HepG2 (cell line): Measurements from ENCODE around the gene UBL7. TPM values are rescaled to one million over a fixed set of nuclear protein-coding genes. Genes with fewer than 3 reads are reported as not detected.

ENCODE experiments used
- CHD4 ChIP-seq: fragments of 200-600 bp; sonication (generic); IDR thresholded peaks from 2 replicates; pipeline ENCODE4 v1.7.0; 2017; ENCODE audit warnings: mild to moderate bottlenecking, low read length, borderline replicate concordance
- EHMT2 ChIP-seq: fragments of 200-600 bp; sonication (generic); IDR thresholded peaks from 2 replicates; pipeline ENCODE4 v1.7.0; 2017; ENCODE audit warnings: antibody characterized with exemption, low read depth, low read length, borderline replicate concordance
- HBP1 ChIP-seq: IDR thresholded peaks from 2 replicates; pipeline ENCODE4 v1.6.1; 2016; ENCODE audit warnings: low read depth, control low read depth
- HDAC6 ChIP-seq: fragments of 200-600 bp; sonication (generic); IDR thresholded peaks from 2 replicates; pipeline ENCODE4 v1.7.0; 2017; ENCODE audit warnings: mild to moderate bottlenecking, antibody characterized with exemption, low read length, low read depth
- JUNB ChIP-seq: sonication (generic); formaldehyde crosslinking; IDR thresholded peaks from 2 replicates; pipeline ENCODE4 v1.8.0; 2022; ENCODE audit warnings: missing genetic modification reagents, mild to moderate bottlenecking, borderline replicate concordance
- KAT2B ChIP-seq: fragments of 150-350 bp; IDR thresholded peaks from 2 replicates; pipeline ENCODE4 v1.6.1; 2014; ENCODE audit warnings: low read depth, low read length, borderline replicate concordance
- KDM4B ChIP-seq: sonication (generic); formaldehyde crosslinking; IDR thresholded peaks from 2 replicates; pipeline ENCODE4 v1.4.0; 2020; ENCODE audit warnings: missing genetic modification reagents
- KMT2B ChIP-seq: IDR thresholded peaks from 2 replicates; pipeline ENCODE4 v1.6.1; 2016; ENCODE audit warnings: missing genetic modification reagents, missing compliant biosample characterization
- MBD4 ChIP-seq: IDR thresholded peaks from 2 replicates; pipeline ENCODE4 v1.6.1; 2012; ENCODE audit warnings: low read length, inconsistent platforms, borderline replicate concordance
- NFE2 ChIP-seq: sonication (generic); formaldehyde crosslinking; IDR thresholded peaks from 2 replicates; pipeline ENCODE4 v1.4.0; 2020; ENCODE audit warnings: missing genetic modification reagents
- PHF21A ChIP-seq: sonication (generic); formaldehyde crosslinking; IDR thresholded peaks from 2 replicates; pipeline ENCODE4 v1.5.0; 2020; ENCODE audit warnings: mild to moderate bottlenecking, missing genetic modification reagents
- PHF8 ChIP-seq: sonication (generic); formaldehyde crosslinking; IDR thresholded peaks from 2 replicates; pipeline ENCODE4 v1.5.0; 2020; ENCODE audit warnings: missing genetic modification reagents
- POLR2G ChIP-seq: fragments of 200-400 bp; formaldehyde crosslinking; IDR thresholded peaks from 2 replicates; pipeline ENCODE4 v1.6.1; 2018; ENCODE audit warnings: mild to moderate bottlenecking, low read depth, low read length, moderate library complexity
- RBM22 ChIP-seq: fragments of 200-400 bp; formaldehyde crosslinking; optimal IDR thresholded peaks from 2 replicates; pipeline ENCODE3; 2017; ENCODE audit warnings: mild to moderate bottlenecking, low read length, moderate library complexity
- SP5 ChIP-seq: IDR thresholded peaks from 2 replicates; pipeline ENCODE4 v1.6.1; 2016; ENCODE audit warnings: low read depth, borderline replicate concordance
- ZNF10 ChIP-seq: sonication (generic); formaldehyde crosslinking; IDR thresholded peaks from 2 replicates; pipeline ENCODE4 v1.4.0; 2020; ENCODE audit warnings: mild to moderate bottlenecking, low read depth, missing genetic modification reagents, borderline replicate concordance
- ZNF34 ChIP-seq: sonication (generic); formaldehyde crosslinking; IDR thresholded peaks from 2 replicates; pipeline ENCODE4 v1.4.0; 2020; ENCODE audit warnings: mild to moderate bottlenecking, missing genetic modification reagents, borderline replicate concordance
- ZNF350 ChIP-seq: sonication (generic); formaldehyde crosslinking; IDR thresholded peaks from 2 replicates; pipeline ENCODE4 v1.4.0; 2020; ENCODE audit warnings: mild to moderate bottlenecking, low read depth, missing genetic modification reagents, borderline replicate concordance
- ZNF432 ChIP-seq: sonication (generic); formaldehyde crosslinking; IDR thresholded peaks from 2 replicates; pipeline ENCODE4 v1.5.0; 2020; ENCODE audit warnings: missing genetic modification reagents, mild to moderate bottlenecking, borderline replicate concordance
- ZNF512 ChIP-seq: sonication (generic); formaldehyde crosslinking; IDR thresholded peaks from 2 replicates; pipeline ENCODE4 v1.4.0; 2020; ENCODE audit warnings: mild to moderate bottlenecking, missing genetic modification reagents
- ZNF564 ChIP-seq: sonication (generic); formaldehyde crosslinking; IDR thresholded peaks from 2 replicates; pipeline ENCODE4 v1.8.1; 2023; ENCODE audit warnings: mild to moderate bottlenecking, missing genetic modification reagents
- ZNF776 ChIP-seq: sonication (generic); formaldehyde crosslinking; IDR thresholded peaks from 2 replicates; pipeline ENCODE4 v1.4.0; 2020; ENCODE audit warnings: mild to moderate bottlenecking, missing genetic modification reagents
- ZSCAN22 ChIP-seq: sonication (generic); formaldehyde crosslinking; IDR thresholded peaks from 2 replicates; pipeline ENCODE4 v1.4.0; 2020; ENCODE audit warnings: mild to moderate bottlenecking, missing genetic modification reagents
- polyA plus RNA-seq, 8 experiments: library from polyadenylated mRNA; depleted of rRNA in 3 of 8; stranded (reverse) in 7 of 8; unstranded in 1 of 8; fragments of >200 nt; fragmentation: Illumina TruSeq in 4 of 8; extraction: Trizol in 4 of 8; gene quantifications; 2 replicates each; pipeline versions ENCODE4 v1.2.1 to v1.2.3, GENCODE V29; 2011 to 2016; ENCODE audit warnings: low read depth in 4 of 8, missing spikeins in 1 of 8, mixed read lengths in 1 of 8; ENCODE audit not compliant: insufficient read depth in 1 of 8
- total RNA-seq, 5 experiments: library from RNA; depleted of rRNA; stranded (reverse); fragments of >200 nt; fragmentation: Illumina TruSeq; extraction: Trizol; gene quantifications; 2 replicates each; pipeline ENCODE4 v1.2.3, GENCODE V29; 2016; ENCODE audit warnings: low read depth in 1 of 5
- TF ChIP-seq, protein P1 (sequence below): sonication (generic); formaldehyde crosslinking; IDR thresholded peaks from 2 replicates; pipeline ENCODE4 v1.8.0; 2022; ENCODE audit warnings: missing genetic modification reagents, mild to moderate bottlenecking, borderline replicate concordance
- TF ChIP-seq, protein P2 (sequence below): sonication (generic); formaldehyde crosslinking; IDR thresholded peaks from 2 replicates; pipeline ENCODE4 v1.4.0; 2020; ENCODE audit warnings: low read depth, mild to moderate bottlenecking, missing genetic modification reagents

The UBL7 gene
- total and polyA plus RNA-seq, 2 of the 13 experiments (the other 11 are each of a cell fraction or from before 2014, with no cell fraction given): 55.0 to 63.5 TPM

GRCh38 chr15:74443100-74443909 lies 17.7 kb downstream of the UBL7 start (continued):
- TF ChIP-seq EHMT2 (peak; percentile 29; the same call in 1 of the 2 replicates), POLR2G (peak; percentile 85), RBM22 (no peak), SP5 (CRISPR knock-in tag) (peak; percentile 80), KMT2B (CRISPR knock-in tag) (peak; percentile 52; the same call in 1 of the 2 replicates), PHF8 (peak; percentile 40; the same call in 1 of the 2 replicates), ZNF564 (CRISPR knock-in tag) (0 out of 2 replicates have a peak, but pooled peaks have one; percentile 48), HDAC6 (no peak), ZNF34 (CRISPR knock-in tag) (no peak), CHD4 (no peak; the same call in 1 of the 2 replicates), ZNF776 (CRISPR knock-in tag) (no peak), ZNF10 (CRISPR knock-in tag) (no peak), KDM4B (peak; percentile 79), ZSCAN22 (CRISPR knock-in tag) (peak; percentile 78; the same call in 1 of the 2 replicates), MBD4 (no peak), ZNF432 (CRISPR knock-in tag) (no peak), ZNF512 (no peak), PHF21A (CRISPR knock-in tag) (peak; percentile 80), NFE2 (CRISPR knock-in tag) (no peak), ZNF350 (CRISPR knock-in tag) (no peak; the same call in 1 of the 2 replicates), KAT2B (no peak), JUNB (CRISPR knock-in tag) (peak; percentile 41; the same call in 1 of the 2 replicates), HBP1 (CRISPR knock-in tag) (peak; percentile 73; the same call in 1 of the 2 replicates)
- TF ChIP-seq, protein P1, sequence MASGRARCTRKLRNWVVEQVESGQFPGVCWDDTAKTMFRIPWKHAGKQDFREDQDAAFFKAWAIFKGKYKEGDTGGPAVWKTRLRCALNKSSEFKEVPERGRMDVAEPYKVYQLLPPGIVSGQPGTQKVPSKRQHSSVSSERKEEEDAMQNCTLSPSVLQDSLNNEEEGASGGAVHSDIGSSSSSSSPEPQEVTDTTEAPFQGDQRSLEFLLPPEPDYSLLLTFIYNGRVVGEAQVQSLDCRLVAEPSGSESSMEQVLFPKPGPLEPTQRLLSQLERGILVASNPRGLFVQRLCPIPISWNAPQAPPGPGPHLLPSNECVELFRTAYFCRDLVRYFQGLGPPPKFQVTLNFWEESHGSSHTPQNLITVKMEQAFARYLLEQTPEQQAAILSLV (CRISPR knock-in tag): no peak
- TF ChIP-seq, protein P2, sequence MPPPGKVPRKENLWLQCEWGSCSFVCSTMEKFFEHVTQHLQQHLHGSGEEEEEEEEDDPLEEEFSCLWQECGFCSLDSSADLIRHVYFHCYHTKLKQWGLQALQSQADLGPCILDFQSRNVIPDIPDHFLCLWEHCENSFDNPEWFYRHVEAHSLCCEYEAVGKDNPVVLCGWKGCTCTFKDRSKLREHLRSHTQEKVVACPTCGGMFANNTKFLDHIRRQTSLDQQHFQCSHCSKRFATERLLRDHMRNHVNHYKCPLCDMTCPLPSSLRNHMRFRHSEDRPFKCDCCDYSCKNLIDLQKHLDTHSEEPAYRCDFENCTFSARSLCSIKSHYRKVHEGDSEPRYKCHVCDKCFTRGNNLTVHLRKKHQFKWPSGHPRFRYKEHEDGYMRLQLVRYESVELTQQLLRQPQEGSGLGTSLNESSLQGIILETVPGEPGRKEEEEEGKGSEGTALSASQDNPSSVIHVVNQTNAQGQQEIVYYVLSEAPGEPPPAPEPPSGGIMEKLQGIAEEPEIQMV (CRISPR knock-in tag): 0 out of 2 replicates have a peak, but pooled peaks have one; percentile 47
